Left cardiac atrium (tissue), 4 donors: ENCODE results near the gene WSCD2. TPM values are rescaled to one million over a fixed set of nuclear protein-coding genes. Genes with fewer than 3 reads are reported as not detected.

Experiments
- ATAC-seq, 2 donors: fragments of 200-7000 bp; cut with Tn5 transposase; one replicate each; pipeline ENCODE4 v1.9.1; 2020; ENCODE audit warnings: mild to moderate bottlenecking in 2 of 2, moderate library complexity in 2 of 2
- DNase-seq: peaks from one replicate; pipeline ENCODE4 v3.0.0-alpha.2; 2020
- intact Hi-C, 2 donors: fragments of 100-400 bp; cut with DNase I; formaldehyde crosslinking; loops; one replicate each; pipeline versions ENCODE4 v1.14.1 to v1.15.1; 2022 to 2023
- total RNA-seq, 2 donors: library from RNA; stranded (reverse); fragmentation: NEBNext Ultra II Directional; extraction: Animal tissue kit (Norgen Biotek cat#: 25700); gene quantifications; one replicate each; pipeline ENCODE4 v1.2.1, GENCODE V29; 2021
- donor health status: DM: no; HTN: yes; CAD: no.
- donor health status: DM: no; HTN: yes; CAD: no; lungs with severe emphysema.
- donor health status: DM: yes; HTN: yes; CAD: no.
- donor health status: Dilated cardiomyopathy.

WSCD2 gene
- total RNA-seq, 2 donors from 2014 or later = 0.44 TPM; not detected in 1

GRCh38 chr12:108237272-108237671 is 108.2 kb downstream of the WSCD2 start:
- no peak for DNase-seq
- intact Hi-C loops = loop anchor here in 1 of 2 donors (10.0 kb wide), 1 partner anchor 218 kb away; no protein-coding TSS in a partner anchor
- ATAC-seq = no peak

GRCh38 chr12:108238474-108238873 is 109.4 kb downstream of the WSCD2 start:
- ATAC-seq (no peak), DNase-seq (no peak)
- intact Hi-C loops = loop anchor here in 1 of 2 donors (10.0 kb wide), 1 partner anchor 216 kb away; no protein-coding TSS in a partner anchor

- DNase-seq = no peak
- intact Hi-C loops = loop anchor here in 1 of 2 donors (10.0 kb wide), 1 partner anchor 215 kb away; no protein-coding TSS in a partner anchor
- no peak for ATAC-seq
Observed at GRCh38 chr12:108239378-108239777, 110.3 kb downstream of the WSCD2 start.

DNA sequence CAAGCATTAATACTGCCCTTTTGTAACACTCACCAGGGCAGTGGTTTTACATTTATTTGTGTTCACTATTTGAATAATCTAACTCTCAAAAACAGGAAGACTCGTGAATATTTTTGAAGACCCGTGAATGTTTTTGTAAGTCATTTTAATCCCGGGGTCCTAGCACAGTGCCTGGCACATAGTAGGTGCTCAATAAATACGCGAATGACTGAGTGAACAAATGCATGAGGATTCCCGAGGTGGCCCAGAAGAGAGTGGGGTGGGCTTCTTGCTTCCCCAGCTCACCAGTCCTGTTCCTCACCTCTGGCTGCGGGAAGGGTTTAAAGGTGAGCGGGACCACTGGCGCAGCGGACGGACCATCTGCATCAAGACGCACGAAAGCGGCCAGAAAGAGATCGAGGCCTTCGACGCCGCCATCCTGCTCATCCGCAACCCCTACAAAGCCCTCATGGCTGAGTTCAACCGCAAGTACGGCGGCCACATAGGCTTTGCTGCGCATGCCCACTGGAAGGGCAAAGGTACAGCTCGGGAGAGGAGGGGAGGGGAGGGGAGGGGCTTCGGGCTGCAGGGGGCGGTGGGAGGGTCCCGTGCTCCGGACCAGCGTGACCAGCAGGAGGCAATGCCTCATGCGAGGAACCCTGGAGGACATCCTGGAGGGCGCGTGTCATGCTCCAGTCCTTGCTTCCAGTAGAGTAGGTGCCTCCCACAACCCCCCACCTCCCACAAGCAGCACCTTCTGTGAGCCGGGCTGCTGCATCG is 111.1 kb downstream of the WSCD2 start:
- ATAC-seq (no peak), DNase-seq (no peak)
- intact Hi-C loops = no loop called here

DNA sequence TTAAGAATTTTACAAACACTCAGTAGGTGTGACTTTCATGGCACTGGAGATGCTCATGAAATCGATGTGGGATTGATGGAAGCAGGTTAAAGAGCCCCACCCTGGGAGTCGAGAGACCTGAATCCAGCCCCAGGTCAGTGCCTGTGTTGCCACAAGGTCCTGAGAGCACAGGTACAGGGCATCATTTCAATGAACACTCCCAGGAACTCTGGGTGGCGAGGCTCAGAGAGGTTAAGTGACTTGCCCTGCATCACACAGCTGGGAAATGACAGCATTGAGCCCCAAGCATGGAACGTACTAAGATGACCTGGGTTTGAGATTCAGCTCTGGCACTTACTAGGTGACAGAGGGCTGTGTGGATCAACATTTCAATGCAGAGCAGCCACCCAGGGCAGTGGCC is 111.8 kb downstream of the WSCD2 start:
- DNase-seq (no peak), ATAC-seq (no peak)
- intact Hi-C loops = no loop called here

DNA sequence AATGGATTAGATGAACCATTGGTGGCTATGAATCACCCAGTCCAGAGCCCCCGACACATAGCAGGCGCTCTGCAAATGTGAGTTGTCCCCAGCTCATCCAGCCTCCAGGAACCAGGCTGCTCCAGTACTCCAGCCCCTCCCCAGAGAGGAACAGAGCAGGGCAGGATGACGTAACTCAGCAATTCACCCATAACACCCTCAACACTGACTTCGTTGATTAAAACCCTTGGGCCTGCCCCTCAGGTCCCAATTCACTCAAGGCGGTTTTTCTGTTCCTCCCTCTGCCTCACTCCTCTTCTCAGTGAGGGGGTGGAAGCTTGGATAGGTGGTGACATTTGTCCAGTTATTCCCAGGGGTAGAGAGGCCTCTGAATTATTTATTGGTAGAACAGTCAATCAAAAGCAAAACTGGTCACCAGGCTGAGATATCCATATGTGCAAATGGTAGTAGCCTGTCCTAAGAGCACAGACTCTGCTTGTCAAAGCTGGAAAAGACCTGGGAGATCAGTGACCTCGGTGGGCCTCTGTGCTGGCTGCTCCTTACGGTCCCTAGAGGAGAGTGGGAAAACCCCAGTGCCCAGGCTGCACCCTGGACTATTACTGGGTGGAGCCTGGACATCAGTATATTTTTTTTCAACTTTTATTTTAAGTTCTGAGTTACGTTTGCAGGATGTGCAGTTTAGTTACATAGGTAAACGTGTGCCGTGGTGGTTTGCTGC is 113.1 kb downstream of the WSCD2 start:
- intact Hi-C loops = no loop called here
- DNase-seq (no peak), ATAC-seq (no peak)

- intact Hi-C loops = no loop called here
- DNase-seq (no peak), ATAC-seq (no peak)
Observed at GRCh38 chr12:108247130-108247529, 118.0 kb downstream of the WSCD2 start.

DNA sequence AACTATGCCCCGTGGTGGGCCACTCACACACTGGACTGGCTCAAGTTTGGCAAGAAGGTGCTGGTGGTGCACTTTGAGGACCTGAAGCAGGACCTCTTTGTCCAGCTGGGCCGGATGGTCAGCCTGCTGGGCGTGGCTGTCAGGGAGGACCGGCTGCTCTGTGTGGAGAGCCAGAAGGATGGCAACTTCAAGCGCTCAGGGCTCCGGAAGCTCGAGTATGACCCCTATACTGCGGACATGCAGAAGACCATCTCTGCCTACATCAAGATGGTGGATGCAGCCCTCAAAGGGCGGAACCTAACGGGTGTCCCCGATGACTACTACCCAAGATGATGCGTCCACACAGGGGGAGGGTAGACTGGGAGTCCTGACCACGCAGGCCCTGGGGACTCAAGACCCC is 118.9 kb downstream of the WSCD2 start:
- intact Hi-C loops = no loop called here
- no peak for DNase-seq
- no peak for ATAC-seq

- no peak for ATAC-seq
- intact Hi-C loops = no loop called here
- DNase-seq = no peak
Observed at GRCh38 chr12:108252523-108252922, 123.4 kb downstream of the WSCD2 start.

DNA sequence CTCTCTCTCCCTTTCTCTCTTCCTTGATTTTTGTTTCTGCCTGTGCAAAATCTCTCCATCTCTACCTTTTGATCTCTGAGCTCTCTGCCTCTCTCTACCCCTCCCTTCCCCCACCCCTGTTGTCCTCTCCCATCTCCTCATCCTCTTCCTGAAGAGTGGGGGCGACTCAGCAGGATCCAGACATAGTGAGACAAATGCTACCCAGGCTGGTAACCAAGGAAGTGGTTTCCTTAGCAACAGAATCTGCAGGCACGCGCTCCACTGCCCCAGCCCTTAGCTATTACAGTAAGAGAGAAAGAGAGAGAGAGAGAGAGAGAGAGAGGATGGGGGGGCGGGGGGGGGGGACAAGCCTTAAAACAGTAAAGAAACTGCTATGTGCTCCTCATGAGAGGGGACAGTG is 124.5 kb downstream of the WSCD2 start:
- ATAC-seq (no peak), DNase-seq (no peak)
- intact Hi-C loops = no loop called here

GRCh38 chr12:108254030-108254429 is 124.9 kb downstream of the WSCD2 start:
- no peak for DNase-seq
- no peak for ATAC-seq
- intact Hi-C loops = no loop called here

DNA sequence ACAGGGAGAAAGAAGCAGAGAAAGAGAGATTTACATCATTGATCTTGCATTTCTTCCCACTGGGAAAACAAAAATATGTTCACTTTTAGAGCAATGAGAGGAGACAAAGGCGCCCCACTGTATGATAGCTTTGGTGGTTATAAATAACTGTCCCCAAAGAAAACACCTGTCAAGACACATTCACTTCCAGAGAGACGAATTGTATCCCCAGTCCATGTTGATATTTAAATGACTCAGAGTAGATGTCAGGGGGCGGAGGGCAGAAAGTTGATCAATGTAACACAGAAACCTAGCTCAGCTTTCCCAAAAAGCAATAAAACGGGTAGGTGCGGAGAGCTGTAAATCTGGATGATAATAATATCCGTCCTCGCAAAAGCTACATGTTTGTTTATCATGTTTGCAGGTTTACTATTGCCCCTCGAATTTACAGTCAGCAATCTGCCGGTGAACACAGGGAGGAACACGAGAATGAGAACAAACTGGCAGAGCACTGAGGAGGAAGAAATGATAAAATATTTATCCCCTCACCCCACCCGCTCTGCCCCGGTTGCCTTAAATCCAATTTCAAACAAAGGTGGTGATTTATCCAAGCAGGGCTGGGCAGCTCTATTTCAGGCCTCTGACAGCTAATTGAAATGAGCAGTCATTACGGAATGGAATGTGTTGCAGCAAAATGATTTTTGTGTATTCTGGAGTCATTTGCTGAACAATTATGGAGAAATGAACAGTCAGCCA is 125.6 kb downstream of the WSCD2 start:
- ATAC-seq (no peak), DNase-seq (no peak)
- intact Hi-C loops = no loop called here

DNA sequence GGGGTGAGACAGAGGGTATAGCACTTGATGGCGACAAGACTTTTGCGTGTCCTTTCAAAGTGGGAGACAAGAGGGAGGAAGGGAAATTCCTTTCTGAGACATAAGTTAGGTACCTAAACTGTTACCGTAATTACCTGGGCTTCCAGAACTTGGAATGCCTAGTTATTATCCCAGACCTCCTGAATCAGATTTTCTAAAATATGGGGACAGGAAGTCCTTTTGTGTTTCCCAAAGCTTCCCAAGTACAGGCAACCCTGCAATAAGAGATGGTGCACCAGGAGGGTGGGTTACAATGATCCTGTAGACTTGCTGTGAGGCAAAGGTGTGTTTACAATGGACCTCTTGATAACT is 126.1 kb downstream of the WSCD2 start:
- intact Hi-C loops = no loop called here
- DNase-seq = no peak
- no peak for ATAC-seq

DNA sequence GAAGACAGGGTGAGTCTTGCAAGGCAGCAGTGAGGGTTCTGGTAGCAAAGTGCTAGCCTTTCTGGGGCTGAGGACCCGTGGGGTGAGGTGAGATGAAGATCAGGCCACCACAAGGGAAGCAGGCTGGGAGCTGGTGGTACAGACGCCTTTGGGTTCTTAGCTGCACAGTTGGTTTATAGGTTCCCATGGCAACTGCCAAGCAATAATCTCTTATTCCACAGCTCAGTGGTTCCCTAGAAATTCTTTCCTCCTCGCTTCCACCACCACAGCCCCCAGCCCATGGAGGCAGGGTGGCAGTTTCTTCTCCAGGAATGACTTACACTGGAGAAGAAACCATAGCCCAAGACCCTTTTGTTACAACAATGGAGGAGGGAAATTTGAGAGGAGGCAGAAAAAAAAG is 127.9 kb downstream of the WSCD2 start:
- intact Hi-C loops = no loop called here

DNA sequence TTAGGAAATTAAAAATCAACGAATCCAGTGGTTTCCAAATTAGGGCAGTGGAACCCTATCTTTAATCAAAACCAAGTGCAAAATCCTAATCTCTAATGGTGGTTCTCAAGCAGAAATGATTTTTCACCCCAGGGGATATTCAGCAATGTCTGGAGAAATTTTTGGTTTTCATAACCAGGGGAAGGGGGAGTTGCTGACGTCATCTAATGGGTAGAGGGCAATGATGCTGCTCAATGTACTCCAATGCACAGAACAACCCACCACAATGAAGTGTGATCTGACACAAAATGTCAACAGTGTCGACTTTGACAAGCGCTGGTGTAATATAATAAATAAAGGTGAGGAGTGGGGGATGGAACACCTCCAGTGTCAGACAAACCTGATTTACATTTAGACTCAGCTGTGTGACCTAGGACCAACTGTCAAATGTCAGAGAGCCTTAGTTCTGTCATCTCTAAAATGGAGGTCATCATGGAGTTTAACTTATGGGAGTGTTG is 128.6 kb downstream of the WSCD2 start:
- DNase-seq (no peak), ATAC-seq (no peak)
- intact Hi-C loops = no loop called here

More for the DNA sequence above, 127.9 kb downstream of the WSCD2 start:
- no peak for DNase-seq
- ATAC-seq = no peak

DNA sequence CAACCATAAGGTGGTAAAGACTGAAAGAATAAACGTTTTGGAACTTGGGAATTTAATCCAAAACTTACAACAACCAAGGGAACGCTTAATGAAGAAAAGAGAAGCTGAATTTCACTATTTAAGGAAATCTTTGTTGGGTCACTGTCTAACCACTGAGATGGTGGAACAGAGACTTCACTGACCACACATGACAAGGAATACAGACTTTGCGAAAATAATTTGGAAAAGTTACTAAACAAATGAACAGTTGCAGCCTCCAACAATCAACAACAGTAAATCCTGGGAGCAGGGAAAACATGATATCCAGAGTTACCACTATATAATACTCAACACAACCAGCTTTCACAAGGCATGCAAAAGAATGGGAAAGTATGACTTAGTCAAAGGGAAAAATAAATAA is 131.0 kb downstream of the WSCD2 start:
- intact Hi-C loops = no loop called here
- ATAC-seq = no peak
- DNase-seq = no peak

GRCh38 chr12:108260969-108261368 is 131.9 kb downstream of the WSCD2 start:
- no peak for DNase-seq
- no peak for ATAC-seq
- intact Hi-C loops = no loop called here

DNA sequence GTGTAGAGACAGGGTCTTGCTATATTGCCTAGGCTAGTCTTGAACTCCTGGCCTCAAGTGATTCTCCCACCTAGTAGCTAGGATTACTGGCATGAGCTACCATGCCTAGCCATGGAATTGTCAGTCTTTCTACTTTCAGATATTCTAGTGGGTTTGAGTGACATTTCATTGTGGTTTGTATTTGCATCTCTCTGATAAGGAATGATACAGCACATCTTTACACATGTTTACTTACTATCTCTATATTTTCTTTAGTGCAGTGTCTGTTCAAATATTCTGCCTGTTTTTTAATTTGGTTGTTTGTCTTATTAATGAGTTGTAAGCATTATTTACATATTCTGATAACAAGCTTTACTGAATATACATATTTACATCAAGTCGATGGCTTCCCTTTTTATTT is 136.4 kb downstream of the WSCD2 start:
- intact Hi-C loops = no loop called here
- ATAC-seq = no peak
- no peak for DNase-seq

DNA sequence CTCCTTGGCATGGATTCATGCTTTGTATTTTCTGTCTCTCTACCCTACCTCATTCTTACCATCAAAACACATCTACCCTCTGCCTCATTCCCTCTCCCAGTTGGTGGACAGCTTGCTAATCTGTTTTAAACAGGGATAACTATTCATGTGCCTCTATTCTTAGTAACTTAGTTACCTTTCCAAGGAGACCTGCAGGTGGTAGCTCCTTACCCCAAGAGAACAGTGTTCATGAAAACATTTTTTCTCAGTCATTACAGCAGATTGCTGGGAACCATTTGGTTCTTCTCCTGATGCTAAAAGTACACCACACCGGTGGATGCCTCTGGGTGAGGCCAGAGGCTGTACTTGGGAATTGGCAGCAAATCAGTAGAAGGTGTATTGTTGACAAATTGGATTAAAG is 137.0 kb downstream of the WSCD2 start:
- intact Hi-C loops = no loop called here
- ATAC-seq (no peak), DNase-seq (no peak)

DNA sequence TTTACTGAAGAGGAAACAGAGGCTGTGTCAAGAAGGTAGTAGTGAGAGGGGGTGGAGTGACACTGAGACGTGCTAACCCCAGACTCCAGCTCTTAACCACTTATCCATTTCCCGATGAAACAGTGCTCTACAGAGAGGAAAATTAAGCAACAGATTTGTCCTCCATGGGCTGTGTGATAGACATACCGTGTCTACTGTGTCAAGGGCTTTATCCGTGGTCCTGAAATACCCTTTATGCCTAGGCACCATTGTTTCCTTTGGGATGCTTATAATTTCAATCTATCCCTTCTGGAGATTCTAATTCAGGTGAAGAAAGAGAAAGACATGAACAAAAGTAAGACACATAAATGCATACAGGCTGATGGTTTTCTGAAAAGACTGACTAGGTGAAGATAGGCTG is 138.4 kb downstream of the WSCD2 start:
- no peak for ATAC-seq
- intact Hi-C loops = no loop called here
- DNase-seq = no peak
